Progenitor cell of endocrine pancreas (in vitro differentiated cells): ENCODE data around the gene UTP15. TPM values are rescaled to one million over a fixed set of nuclear protein-coding genes. Genes with fewer than 3 reads are reported as not detected.

Experiments used
- DNase-seq: peaks from one replicate; pipeline ENCODE4 v3.0.0; 2021; ENCODE audit warnings: low spot score; ENCODE audit not compliant: unreplicated experiment
- H3K27ac Mint-ChIP-seq: 2 replicates; pipeline ENCODE4 v1.8.0; 2021; ENCODE audit warnings: mild to moderate bottlenecking, moderate library complexity, mixed read lengths
- H3K27me3 Mint-ChIP-seq: 2 replicates; pipeline ENCODE4 v1.8.0; 2021; ENCODE audit warnings: mixed read lengths
- H3K36me3 Mint-ChIP-seq: 2 replicates; pipeline ENCODE4 v1.8.0; 2022; ENCODE audit warnings: mixed read lengths; ENCODE audit not compliant: insufficient read depth
- H3K4me1 Mint-ChIP-seq: 2 replicates; pipeline ENCODE4 v1.8.0; 2021; ENCODE audit warnings: low read depth, mixed read lengths
- H3K4me3 Mint-ChIP-seq: 2 replicates; pipeline ENCODE4 v1.8.0; 2021; ENCODE audit warnings: low read depth, mild to moderate bottlenecking, moderate library complexity, mixed read lengths
- H3K9me3 Mint-ChIP-seq: 2 replicates; pipeline ENCODE4 v1.8.0; 2021; ENCODE audit warnings: low read depth, mixed read lengths
- CTCF ChIP-seq: fragments of 200-600 bp; sonication (generic); IDR thresholded peaks from one replicate; pipeline ENCODE4 v1.5.0; 2021; ENCODE audit warnings: antibody characterized with exemption, mild to moderate bottlenecking; ENCODE audit not compliant: unreplicated experiment
- total RNA-seq: library from RNA; stranded (reverse); gene quantifications from 2 replicates; pipeline ENCODE4 v1.2.1, GENCODE V29; 2021

The UTP15 gene
- total RNA-seq, 1 donor from 2014 or later: 20.6 TPM

- Mint-ChIP-seq H3K27ac (no peak overlapping the region), H3K36me3 (no peaks in the 10 kb centered on the region), H3K9me3 (no peaks in the 10 kb centered on the region), H3K4me1 (peaks cover 4% of the 10 kb centered on the region), H3K27me3 (peaks cover 78% of the 10 kb centered on the region), H3K4me3 (no peak overlapping the region)
- no peak for DNase-seq
- no peak for TF ChIP-seq CTCF
Observed at GRCh38 chr5:73631500-73631899, 66.0 kb downstream of the UTP15 start.

Other genes starting within 250 kb of the UTP15 start
- 0.19 and 0.29 TPM in 2 replicates for gene FOXD1, start 117.0 kb upstream of the UTP15 start, total RNA-seq
- 589 and 604 TPM in 2 replicates for gene BTF3, start 67.3 kb upstream of the UTP15 start, total RNA-seq
- 27.3 and 28.4 TPM in 2 replicates for gene ANKRA2, start 104 bp upstream of the UTP15 start, total RNA-seq
- 15.0 and 17.0 TPM in 2 replicates for gene ARHGEF28, start 60.5 kb downstream of the UTP15 start, total RNA-seq